PFSK-1 (cell line): ENCODE results near the gene NOP53.
A peak's percentile ranks its signal among the peaks of the same experiment; 100 is the strongest.

Source experiments
- POLR2AphosphoS5 ChIP-seq: IDR thresholded peaks from 2 replicates; pipeline ENCODE4 v1.6.1; 2012; ENCODE audit warnings: low read depth, mild to moderate bottlenecking, control low read depth, low read length, moderate library complexity
- SIN3A ChIP-seq: IDR thresholded peaks from 2 replicates; pipeline ENCODE4 v1.6.1; 2012; ENCODE audit warnings: mild to moderate bottlenecking, low read length, moderate library complexity, borderline replicate concordance; ENCODE audit not compliant: insufficient read depth
- TAF1 ChIP-seq: IDR thresholded peaks from 2 replicates; pipeline ENCODE4 v1.6.1; 2012; ENCODE audit warnings: low read length, control low read depth, borderline replicate concordance; ENCODE audit not compliant: insufficient read depth
- TF ChIP-seq, protein P1 (sequence below), 2 experiments: IDR thresholded peaks; 2 replicates each; pipeline versions ENCODE4 v1.6.1 to v1.8.0; 2011 to 2012; ENCODE audit warnings: low read depth in 2 of 2, low read length in 2 of 2, control low read depth in 1 of 2, inconsistent platforms in 1 of 2, mild to moderate bottlenecking in 1 of 2, moderate library complexity in 1 of 2; ENCODE audit not compliant: insufficient read depth in 1 of 2

DNA sequence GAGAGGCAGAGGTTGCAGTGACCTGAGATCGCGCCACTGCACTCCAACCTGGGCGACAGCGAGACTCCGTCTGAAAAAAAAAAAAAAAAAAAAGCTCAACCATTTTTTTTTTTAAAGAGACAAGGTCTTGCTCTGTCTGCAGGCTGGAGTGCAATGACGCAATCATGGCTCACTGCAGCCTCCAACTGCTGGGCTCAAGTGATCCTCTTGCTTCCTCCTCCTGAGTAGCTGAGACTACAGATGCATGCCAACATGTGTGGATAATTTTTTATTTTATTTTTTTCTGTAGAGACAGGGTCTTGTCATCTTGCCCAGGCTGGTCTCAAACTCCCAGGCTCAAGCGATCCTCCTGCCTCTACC is 21.8 kb upstream of the NOP53 start:
- peak; percentile 42; the same call in 1 of the 2 replicates for TF ChIP-seq POLR2AphosphoS5
- TF ChIP-seq, protein P1, sequence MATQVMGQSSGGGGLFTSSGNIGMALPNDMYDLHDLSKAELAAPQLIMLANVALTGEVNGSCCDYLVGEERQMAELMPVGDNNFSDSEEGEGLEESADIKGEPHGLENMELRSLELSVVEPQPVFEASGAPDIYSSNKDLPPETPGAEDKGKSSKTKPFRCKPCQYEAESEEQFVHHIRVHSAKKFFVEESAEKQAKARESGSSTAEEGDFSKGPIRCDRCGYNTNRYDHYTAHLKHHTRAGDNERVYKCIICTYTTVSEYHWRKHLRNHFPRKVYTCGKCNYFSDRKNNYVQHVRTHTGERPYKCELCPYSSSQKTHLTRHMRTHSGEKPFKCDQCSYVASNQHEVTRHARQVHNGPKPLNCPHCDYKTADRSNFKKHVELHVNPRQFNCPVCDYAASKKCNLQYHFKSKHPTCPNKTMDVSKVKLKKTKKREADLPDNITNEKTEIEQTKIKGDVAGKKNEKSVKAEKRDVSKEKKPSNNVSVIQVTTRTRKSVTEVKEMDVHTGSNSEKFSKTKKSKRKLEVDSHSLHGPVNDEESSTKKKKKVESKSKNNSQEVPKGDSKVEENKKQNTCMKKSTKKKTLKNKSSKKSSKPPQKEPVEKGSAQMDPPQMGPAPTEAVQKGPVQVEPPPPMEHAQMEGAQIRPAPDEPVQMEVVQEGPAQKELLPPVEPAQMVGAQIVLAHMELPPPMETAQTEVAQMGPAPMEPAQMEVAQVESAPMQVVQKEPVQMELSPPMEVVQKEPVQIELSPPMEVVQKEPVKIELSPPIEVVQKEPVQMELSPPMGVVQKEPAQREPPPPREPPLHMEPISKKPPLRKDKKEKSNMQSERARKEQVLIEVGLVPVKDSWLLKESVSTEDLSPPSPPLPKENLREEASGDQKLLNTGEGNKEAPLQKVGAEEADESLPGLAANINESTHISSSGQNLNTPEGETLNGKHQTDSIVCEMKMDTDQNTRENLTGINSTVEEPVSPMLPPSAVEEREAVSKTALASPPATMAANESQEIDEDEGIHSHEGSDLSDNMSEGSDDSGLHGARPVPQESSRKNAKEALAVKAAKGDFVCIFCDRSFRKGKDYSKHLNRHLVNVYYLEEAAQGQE (IDR thresholded peaks at IDR 0.05; ENCODE audit: insufficient read depth in 1 of 2, low read depth in 2 of 2, low read length in 2 of 2), result no peak
- no peak for TF ChIP-seq TAF1
- TF ChIP-seq SIN3A, result no peak
